Measurements from ENCODE around the gene B2M.

GRCh38 chr15:44666210-44667038, 44.9 kb upstream of the B2M start:
- TF ChIP-seq, protein P1, sequence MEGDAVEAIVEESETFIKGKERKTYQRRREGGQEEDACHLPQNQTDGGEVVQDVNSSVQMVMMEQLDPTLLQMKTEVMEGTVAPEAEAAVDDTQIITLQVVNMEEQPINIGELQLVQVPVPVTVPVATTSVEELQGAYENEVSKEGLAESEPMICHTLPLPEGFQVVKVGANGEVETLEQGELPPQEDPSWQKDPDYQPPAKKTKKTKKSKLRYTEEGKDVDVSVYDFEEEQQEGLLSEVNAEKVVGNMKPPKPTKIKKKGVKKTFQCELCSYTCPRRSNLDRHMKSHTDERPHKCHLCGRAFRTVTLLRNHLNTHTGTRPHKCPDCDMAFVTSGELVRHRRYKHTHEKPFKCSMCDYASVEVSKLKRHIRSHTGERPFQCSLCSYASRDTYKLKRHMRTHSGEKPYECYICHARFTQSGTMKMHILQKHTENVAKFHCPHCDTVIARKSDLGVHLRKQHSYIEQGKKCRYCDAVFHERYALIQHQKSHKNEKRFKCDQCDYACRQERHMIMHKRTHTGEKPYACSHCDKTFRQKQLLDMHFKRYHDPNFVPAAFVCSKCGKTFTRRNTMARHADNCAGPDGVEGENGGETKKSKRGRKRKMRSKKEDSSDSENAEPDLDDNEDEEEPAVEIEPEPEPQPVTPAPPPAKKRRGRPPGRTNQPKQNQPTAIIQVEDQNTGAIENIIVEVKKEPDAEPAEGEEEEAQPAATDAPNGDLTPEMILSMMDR (IDR thresholded peaks at IDR 0.05; ENCODE audit: borderline replicate concordance, extremely low read depth, low read length, poor library complexity, severe bottlenecking), result no peak
- no peak for TF ChIP-seq EZH2 (IDR thresholded peaks at IDR 0.05; ENCODE audit: borderline replicate concordance, low read depth, low read length, severe bottlenecking)

All from DND-41 (cell line).